ENCODE data around the gene ASCC1. TPM values are rescaled to one million over a fixed set of nuclear protein-coding genes. Genes with fewer than 3 reads are reported as not detected.

Gene ASCC1
- total and polyA plus RNA-seq, 2 of the 13 experiments (the other 11 are each of a cell fraction or from before 2014, with no cell fraction given), result 21.6 to 30.1 TPM

DNA sequence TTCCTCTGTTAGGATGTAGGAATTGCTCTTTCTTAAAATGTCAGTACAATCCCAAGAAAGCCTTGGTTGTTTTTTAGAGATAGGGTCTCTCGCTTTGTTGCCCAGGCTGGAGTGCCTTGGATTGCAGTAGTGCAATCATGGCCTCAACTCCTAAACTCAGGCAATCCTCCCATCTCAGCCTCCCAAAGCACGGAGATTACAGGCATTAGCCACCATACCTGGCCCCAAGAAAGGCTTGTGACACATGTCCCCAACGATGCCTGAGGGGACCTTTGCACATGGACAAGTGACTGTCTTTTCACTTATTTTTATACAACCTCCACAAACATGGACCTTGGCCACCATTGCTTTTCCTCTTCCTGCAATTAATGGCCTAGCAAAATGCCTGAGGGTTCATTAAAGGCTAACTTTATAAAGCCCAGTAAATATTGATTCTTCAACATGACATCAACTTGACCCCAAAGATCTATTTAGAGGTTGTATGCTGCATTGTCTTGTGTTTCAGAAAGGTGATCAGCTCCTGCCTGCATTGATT, 117.7 kb downstream of the ASCC1 start (continued):
- TF ChIP-seq YEATS2 (CRISPR knock-in tag; IDR thresholded peaks at IDR 0.05; ENCODE audit: borderline replicate concordance), result peak; percentile 53; the same call in 1 of the 2 replicates
- no peak for TF ChIP-seq ZFP41 (CRISPR knock-in tag; IDR thresholded peaks at IDR 0.05; ENCODE audit: borderline replicate concordance)
- 0 out of 2 replicates have a peak, but pooled peaks have one; percentile 11 for TF ChIP-seq CEBPG (CRISPR knock-in tag; IDR thresholded peaks at IDR 0.05)
- TF ChIP-seq ZNF225 (CRISPR knock-in tag; IDR thresholded peaks at IDR 0.05), result no peak
- TF ChIP-seq, protein P1, sequence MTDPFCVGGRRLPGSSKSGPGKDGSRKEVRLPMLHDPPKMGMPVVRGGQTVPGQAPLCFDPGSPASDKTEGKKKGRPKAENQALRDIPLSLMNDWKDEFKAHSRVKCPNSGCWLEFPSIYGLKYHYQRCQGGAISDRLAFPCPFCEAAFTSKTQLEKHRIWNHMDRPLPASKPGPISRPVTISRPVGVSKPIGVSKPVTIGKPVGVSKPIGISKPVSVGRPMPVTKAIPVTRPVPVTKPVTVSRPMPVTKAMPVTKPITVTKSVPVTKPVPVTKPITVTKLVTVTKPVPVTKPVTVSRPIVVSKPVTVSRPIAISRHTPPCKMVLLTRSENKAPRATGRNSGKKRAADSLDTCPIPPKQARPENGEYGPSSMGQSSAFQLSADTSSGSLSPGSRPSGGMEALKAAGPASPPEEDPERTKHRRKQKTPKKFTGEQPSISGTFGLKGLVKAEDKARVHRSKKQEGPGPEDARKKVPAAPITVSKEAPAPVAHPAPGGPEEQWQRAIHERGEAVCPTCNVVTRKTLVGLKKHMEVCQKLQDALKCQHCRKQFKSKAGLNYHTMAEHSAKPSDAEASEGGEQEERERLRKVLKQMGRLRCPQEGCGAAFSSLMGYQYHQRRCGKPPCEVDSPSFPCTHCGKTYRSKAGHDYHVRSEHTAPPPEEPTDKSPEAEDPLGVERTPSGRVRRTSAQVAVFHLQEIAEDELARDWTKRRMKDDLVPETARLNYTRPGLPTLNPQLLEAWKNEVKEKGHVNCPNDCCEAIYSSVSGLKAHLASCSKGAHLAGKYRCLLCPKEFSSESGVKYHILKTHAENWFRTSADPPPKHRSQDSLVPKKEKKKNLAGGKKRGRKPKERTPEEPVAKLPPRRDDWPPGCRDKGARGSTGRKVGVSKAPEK (CRISPR knock-in tag; IDR thresholded peaks at IDR 0.05; ENCODE audit: borderline replicate concordance), result no peak
- TF ChIP-seq, protein P2, sequence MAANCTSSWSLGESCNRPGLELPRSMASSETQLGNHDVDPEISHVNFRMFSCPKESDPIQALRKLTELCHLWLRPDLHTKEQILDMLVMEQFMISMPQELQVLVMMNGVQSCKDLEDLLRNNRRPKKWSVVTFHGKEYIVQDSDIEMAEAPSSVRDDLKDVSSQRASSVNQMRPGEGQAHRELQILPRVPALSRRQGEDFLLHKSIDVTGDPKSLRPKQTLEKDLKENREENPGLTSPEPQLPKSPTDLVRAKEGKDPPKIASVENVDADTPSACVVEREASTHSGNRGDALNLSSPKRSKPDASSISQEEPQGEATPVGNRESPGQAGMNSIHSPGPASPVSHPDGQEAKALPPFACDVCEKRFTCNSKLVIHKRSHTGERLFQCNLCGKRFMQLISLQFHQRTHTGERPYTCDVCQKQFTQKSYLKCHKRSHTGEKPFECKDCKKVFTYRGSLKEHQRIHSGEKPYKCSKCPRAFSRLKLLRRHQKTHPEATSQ (CRISPR knock-in tag; IDR thresholded peaks at IDR 0.05; ENCODE audit: borderline replicate concordance), result no peak
- TF ChIP-seq HNRNPL (IDR thresholded peaks at IDR 0.05; ENCODE audit: low read depth, low read length), result no peak
- TF ChIP-seq, protein P3, sequence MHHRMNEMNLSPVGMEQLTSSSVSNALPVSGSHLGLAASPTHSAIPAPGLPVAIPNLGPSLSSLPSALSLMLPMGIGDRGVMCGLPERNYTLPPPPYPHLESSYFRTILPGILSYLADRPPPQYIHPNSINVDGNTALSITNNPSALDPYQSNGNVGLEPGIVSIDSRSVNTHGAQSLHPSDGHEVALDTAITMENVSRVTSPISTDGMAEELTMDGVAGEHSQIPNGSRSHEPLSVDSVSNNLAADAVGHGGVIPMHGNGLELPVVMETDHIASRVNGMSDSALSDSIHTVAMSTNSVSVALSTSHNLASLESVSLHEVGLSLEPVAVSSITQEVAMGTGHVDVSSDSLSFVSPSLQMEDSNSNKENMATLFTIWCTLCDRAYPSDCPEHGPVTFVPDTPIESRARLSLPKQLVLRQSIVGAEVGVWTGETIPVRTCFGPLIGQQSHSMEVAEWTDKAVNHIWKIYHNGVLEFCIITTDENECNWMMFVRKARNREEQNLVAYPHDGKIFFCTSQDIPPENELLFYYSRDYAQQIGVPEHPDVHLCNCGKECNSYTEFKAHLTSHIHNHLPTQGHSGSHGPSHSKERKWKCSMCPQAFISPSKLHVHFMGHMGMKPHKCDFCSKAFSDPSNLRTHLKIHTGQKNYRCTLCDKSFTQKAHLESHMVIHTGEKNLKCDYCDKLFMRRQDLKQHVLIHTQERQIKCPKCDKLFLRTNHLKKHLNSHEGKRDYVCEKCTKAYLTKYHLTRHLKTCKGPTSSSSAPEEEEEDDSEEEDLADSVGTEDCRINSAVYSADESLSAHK (CRISPR knock-in tag; IDR thresholded peaks at IDR 0.05; ENCODE audit: borderline replicate concordance), result no peak
- TF ChIP-seq, protein P4, sequence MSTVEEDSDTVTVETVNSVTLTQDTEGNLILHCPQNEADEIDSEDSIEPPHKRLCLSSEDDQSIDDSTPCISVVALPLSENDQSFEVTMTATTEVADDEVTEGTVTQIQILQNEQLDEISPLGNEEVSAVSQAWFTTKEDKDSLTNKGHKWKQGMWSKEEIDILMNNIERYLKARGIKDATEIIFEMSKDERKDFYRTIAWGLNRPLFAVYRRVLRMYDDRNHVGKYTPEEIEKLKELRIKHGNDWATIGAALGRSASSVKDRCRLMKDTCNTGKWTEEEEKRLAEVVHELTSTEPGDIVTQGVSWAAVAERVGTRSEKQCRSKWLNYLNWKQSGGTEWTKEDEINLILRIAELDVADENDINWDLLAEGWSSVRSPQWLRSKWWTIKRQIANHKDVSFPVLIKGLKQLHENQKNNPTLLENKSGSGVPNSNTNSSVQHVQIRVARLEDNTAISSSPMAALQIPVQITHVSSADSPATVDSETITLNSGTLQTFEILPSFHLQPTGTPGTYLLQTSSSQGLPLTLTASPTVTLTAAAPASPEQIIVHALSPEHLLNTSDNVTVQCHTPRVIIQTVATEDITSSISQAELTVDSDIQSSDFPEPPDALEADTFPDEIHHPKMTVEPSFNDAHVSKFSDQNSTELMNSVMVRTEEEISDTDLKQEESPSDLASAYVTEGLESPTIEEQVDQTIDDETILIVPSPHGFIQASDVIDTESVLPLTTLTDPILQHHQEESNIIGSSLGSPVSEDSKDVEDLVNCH (CRISPR knock-in tag; IDR thresholded peaks at IDR 0.05), result no peak
- TF ChIP-seq, protein P5, sequence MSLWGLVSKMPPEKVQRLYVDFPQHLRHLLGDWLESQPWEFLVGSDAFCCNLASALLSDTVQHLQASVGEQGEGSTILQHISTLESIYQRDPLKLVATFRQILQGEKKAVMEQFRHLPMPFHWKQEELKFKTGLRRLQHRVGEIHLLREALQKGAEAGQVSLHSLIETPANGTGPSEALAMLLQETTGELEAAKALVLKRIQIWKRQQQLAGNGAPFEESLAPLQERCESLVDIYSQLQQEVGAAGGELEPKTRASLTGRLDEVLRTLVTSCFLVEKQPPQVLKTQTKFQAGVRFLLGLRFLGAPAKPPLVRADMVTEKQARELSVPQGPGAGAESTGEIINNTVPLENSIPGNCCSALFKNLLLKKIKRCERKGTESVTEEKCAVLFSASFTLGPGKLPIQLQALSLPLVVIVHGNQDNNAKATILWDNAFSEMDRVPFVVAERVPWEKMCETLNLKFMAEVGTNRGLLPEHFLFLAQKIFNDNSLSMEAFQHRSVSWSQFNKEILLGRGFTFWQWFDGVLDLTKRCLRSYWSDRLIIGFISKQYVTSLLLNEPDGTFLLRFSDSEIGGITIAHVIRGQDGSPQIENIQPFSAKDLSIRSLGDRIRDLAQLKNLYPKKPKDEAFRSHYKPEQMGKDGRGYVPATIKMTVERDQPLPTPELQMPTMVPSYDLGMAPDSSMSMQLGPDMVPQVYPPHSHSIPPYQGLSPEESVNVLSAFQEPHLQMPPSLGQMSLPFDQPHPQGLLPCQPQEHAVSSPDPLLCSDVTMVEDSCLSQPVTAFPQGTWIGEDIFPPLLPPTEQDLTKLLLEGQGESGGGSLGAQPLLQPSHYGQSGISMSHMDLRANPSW (CRISPR knock-in tag; IDR thresholded peaks at IDR 0.05; ENCODE audit: borderline replicate concordance), result no peak
- TF ChIP-seq ZBTB8A (CRISPR knock-in tag; IDR thresholded peaks at IDR 0.05; ENCODE audit: borderline replicate concordance, low read depth), result no peak
- no peak for TF ChIP-seq KDM5A (IDR thresholded peaks at IDR 0.05; ENCODE audit: borderline replicate concordance, low read length)
- TF ChIP-seq SRSF9 (IDR thresholded peaks at IDR 0.05; ENCODE audit: borderline replicate concordance, insufficient read depth, low read depth, low read length, poor library complexity, severe bottlenecking), result no peak
- TF ChIP-seq, protein P6, sequence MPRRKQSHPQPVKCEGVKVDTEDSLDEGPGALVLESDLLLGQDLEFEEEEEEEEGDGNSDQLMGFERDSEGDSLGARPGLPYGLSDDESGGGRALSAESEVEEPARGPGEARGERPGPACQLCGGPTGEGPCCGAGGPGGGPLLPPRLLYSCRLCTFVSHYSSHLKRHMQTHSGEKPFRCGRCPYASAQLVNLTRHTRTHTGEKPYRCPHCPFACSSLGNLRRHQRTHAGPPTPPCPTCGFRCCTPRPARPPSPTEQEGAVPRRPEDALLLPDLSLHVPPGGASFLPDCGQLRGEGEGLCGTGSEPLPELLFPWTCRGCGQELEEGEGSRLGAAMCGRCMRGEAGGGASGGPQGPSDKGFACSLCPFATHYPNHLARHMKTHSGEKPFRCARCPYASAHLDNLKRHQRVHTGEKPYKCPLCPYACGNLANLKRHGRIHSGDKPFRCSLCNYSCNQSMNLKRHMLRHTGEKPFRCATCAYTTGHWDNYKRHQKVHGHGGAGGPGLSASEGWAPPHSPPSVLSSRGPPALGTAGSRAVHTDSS (CRISPR knock-in tag; conservative IDR thresholded peaks at IDR 0.05), result no peak
- TF ChIP-seq FOXK2 (IDR thresholded peaks at IDR 0.05), result peak; percentile 38; the same call in 1 of the 2 replicates

Measured in HepG2 (cell line).